GM12801 (cell line): ENCODE data around the gene SLC39A9.

ENCODE experiments used
- TF ChIP-seq, protein P1 (sequence below): IDR thresholded peaks from one replicate; pipeline ENCODE4 v1.5.1; 2011; ENCODE audit warnings: control low read depth; ENCODE audit not compliant: insufficient read length; ENCODE audit errors: extremely low read depth

SLC39A9 gene

GRCh38 chr14:69392481-69392880 is 6.0 kb upstream of the SLC39A9 start:
- TF ChIP-seq, protein P1, sequence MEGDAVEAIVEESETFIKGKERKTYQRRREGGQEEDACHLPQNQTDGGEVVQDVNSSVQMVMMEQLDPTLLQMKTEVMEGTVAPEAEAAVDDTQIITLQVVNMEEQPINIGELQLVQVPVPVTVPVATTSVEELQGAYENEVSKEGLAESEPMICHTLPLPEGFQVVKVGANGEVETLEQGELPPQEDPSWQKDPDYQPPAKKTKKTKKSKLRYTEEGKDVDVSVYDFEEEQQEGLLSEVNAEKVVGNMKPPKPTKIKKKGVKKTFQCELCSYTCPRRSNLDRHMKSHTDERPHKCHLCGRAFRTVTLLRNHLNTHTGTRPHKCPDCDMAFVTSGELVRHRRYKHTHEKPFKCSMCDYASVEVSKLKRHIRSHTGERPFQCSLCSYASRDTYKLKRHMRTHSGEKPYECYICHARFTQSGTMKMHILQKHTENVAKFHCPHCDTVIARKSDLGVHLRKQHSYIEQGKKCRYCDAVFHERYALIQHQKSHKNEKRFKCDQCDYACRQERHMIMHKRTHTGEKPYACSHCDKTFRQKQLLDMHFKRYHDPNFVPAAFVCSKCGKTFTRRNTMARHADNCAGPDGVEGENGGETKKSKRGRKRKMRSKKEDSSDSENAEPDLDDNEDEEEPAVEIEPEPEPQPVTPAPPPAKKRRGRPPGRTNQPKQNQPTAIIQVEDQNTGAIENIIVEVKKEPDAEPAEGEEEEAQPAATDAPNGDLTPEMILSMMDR: no peak

GRCh38 chr14:69395929-69396328 is 2.6 kb upstream of the SLC39A9 start:
- TF ChIP-seq, protein P1: no peak

- TF ChIP-seq, protein P1: no peak
Measured at GRCh38 chr14:69398818-69399210, 322 bp downstream of the SLC39A9 start.

GRCh38 chr14:69399750-69400149 is 1.3 kb downstream of the SLC39A9 start:
- TF ChIP-seq, protein P1: no peak

DNA sequence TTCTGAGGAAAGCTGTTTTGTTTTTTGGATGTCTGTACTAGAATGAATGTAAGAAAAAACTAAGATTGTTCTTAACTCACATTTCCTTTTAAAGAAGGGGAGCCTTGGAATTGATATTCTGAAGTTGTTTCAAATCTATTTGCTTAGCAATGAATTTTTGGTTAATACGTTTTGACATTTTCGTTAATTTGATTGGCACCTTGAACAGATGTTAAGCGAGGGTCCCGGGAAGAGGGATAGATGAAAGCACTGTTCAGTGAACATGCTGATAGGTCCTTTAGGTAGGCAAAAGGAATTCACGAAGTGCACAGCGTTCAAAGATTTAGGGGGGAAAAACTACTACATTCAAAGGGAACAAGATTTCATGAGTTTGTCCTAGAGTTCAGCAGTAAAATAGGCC is 1.7 kb downstream of the SLC39A9 start:
- TF ChIP-seq, protein P1: no peak

GRCh38 chr14:69401841-69402240 is 3.3 kb downstream of the SLC39A9 start:
- TF ChIP-seq, protein P1: no peak

GRCh38 chr14:69404478-69404877 is 6.0 kb downstream of the SLC39A9 start:
- TF ChIP-seq, protein P1: no peak

- TF ChIP-seq, protein P1: no peak
Measured at GRCh38 chr14:69404883-69405282, 6.4 kb downstream of the SLC39A9 start.
